Loucy (cell line): ENCODE results near the gene DEPDC4.
A peak's percentile ranks its signal among the peaks of the same experiment; 100 is the strongest.

ENCODE experiments used
- H2AFZ ChIP-seq: fragments of 200-600 bp; sonication (generic); 2 replicates; pipeline ENCODE4 v1.6.0; 2016; ENCODE audit warnings: antibody characterized with exemption, mild to moderate bottlenecking, low read length, moderate library complexity
- H3F3A ChIP-seq: fragments of 200-600 bp; 2 replicates; pipeline ENCODE4 v1.6.0; 2016; ENCODE audit warnings: antibody characterized with exemption, low read depth, mild to moderate bottlenecking
- H3K27me3 ChIP-seq: fragments of 200-600 bp; sonication (generic); 2 replicates; pipeline ENCODE4 v1.6.1; 2014; ENCODE audit warnings: low read length, mild to moderate bottlenecking; ENCODE audit not compliant: insufficient read depth, poor library complexity, severe bottlenecking
- H3K36me3 ChIP-seq: fragments of 200-600 bp; sonication (generic); 2 replicates; pipeline ENCODE4 v1.6.1; 2016; ENCODE audit warnings: low read length; ENCODE audit not compliant: insufficient read depth
- H3K4me1 ChIP-seq: fragments of 200-600 bp; sonication (generic); 2 replicates; pipeline ENCODE4 v1.5.1; 2014; ENCODE audit warnings: low read length, mild to moderate bottlenecking; ENCODE audit not compliant: insufficient read depth, poor library complexity, severe bottlenecking
- H3K4me2 ChIP-seq: fragments of 200-600 bp; sonication (generic); 2 replicates; pipeline ENCODE4 v1.6.0; 2014; ENCODE audit warnings: antibody characterized with exemption, low read length, low read depth, mild to moderate bottlenecking; ENCODE audit not compliant: poor library complexity, severe bottlenecking
- H3K4me3 ChIP-seq: fragments of 200-600 bp; sonication (generic); 2 replicates; pipeline ENCODE4 v1.5.1; 2014; ENCODE audit warnings: low read length, mild to moderate bottlenecking, mixed read lengths; ENCODE audit not compliant: poor library complexity, severe bottlenecking
- H3K79me2 ChIP-seq: fragments of 200-600 bp; sonication (generic); 2 replicates; pipeline ENCODE4 v1.6.1; 2014; ENCODE audit warnings: low read length; ENCODE audit not compliant: insufficient read depth
- H3K9ac ChIP-seq: fragments of 200-600 bp; sonication (generic); 2 replicates; pipeline ENCODE4 v1.6.0; 2014; ENCODE audit warnings: mild to moderate bottlenecking, low read depth, low read length, moderate library complexity; ENCODE audit not compliant: poor library complexity, severe bottlenecking
- H3K9me2 ChIP-seq: fragments of 200-600 bp; sonication (generic); replicated peaks from 2 replicates; pipeline ENCODE4 v1.6.1; 2016; ENCODE audit warnings: low read depth, low read length, mixed read lengths
- H3K9me3 ChIP-seq: fragments of 200-600 bp; sonication (generic); 2 replicates; pipeline ENCODE4 v1.6.1; 2014; ENCODE audit warnings: mild to moderate bottlenecking, antibody characterized with exemption, low read length, low read depth; ENCODE audit not compliant: insufficient read depth
- H4K20me1 ChIP-seq: fragments of 200-600 bp; sonication (generic); 2 replicates; pipeline ENCODE4 v1.6.0; 2014; ENCODE audit warnings: antibody characterized with exemption, low read length, mild to moderate bottlenecking; ENCODE audit not compliant: insufficient read depth, poor library complexity, severe bottlenecking
- CTCF ChIP-seq: fragments of 200-600 bp; sonication (generic); conservative IDR thresholded peaks from 2 replicates; pipeline ENCODE4 v1.5.1; 2014; ENCODE audit warnings: mild to moderate bottlenecking, antibody characterized with exemption, low read length
- EZH2phosphoT487 ChIP-seq: fragments of 200-600 bp; IDR thresholded peaks from 2 replicates; pipeline ENCODE4 v1.6.1; 2018; ENCODE audit warnings: antibody characterized with exemption, mild to moderate bottlenecking, moderate library complexity, borderline replicate concordance

Gene DEPDC4

GRCh38 chr12:100201604-100202423, 65.1 kb downstream of the DEPDC4 start:
- Histone ChIP-seq H3F3A (0 out of 2 replicates have a peak, but pooled peaks cover 5% of the 10 kb centered on the region), H4K20me1 (peaks cover 13% of the 10 kb centered on the region), H3K9me3 (no peaks in the 10 kb centered on the region), H2AFZ (no peak overlapping the region), H3K4me3 (peak overlapping the region; percentile 82), H3K9me2 (no peaks in the 10 kb centered on the region), H3K79me2 (peaks cover 61% of the 10 kb centered on the region), H3K9ac (peak overlapping the region; percentile 78), H3K36me3 (no peaks in the 10 kb centered on the region), H3K4me2 (peak overlapping the region; percentile 96), H3K4me1 (peaks cover 42% of the 10 kb centered on the region), H3K27me3 (no peaks in the 10 kb centered on the region)
- no peak for TF ChIP-seq EZH2phosphoT487
- no peak for TF ChIP-seq CTCF

GRCh38 chr12:100200463-100201181, 66.3 kb downstream of the DEPDC4 start, which contains the start of gene ACTR6:
Gene ACTR6 (plus strand): TSS chr12:100200815. CDS start chr12:100200852, 37 bp downstream.
- H3K4me2 ChIP-seq = peak within 1 kb of the TSS; percentile 96

More at GRCh38 chr12:100200463-100201181, 66.3 kb downstream of the DEPDC4 start, which contains the start of gene ACTR6:
- Histone ChIP-seq H3F3A (0 out of 2 replicates have a peak, but pooled peaks cover 5% of the 10 kb centered on the region), H3K9me2 (no peaks in the 10 kb centered on the region), H2AFZ (peak within 1 kb of the TSS; percentile 85), H3K9ac (peak within 1 kb of the TSS; percentile 78), H3K9me3 (no peaks in the 10 kb centered on the region), H3K4me3 (peak within 1 kb of the TSS; percentile 82), H3K4me1 (peaks cover 42% of the 10 kb centered on the region), H3K36me3 (no peaks in the 10 kb centered on the region), H4K20me1 (peaks cover 13% of the 10 kb centered on the region), H3K27me3 (no peaks in the 10 kb centered on the region), H3K79me2 (peaks cover 64% of the 10 kb centered on the region)
- TF ChIP-seq EZH2phosphoT487 = no peak
- TF ChIP-seq CTCF = no peak; the same call in 1 of the 2 replicates
